Endothelial cell of umbilical vein (primary cell): ENCODE data around the gene SLC2A1. TPM values are rescaled to one million over a fixed set of nuclear protein-coding genes. Genes with fewer than 3 reads are reported as not detected.

Experiments
- BruUV-seq: library from RNA; stranded (reverse); fragments of 400-500 nt; replicated peaks from 2 replicates; lab custom pipeline; 2021; lab: Mats Ljungman, UMichigan
- CTCF ChIA-PET: fragments of 300-600, 350-600 bp; sonication (Branson Sonifier 250); formaldehyde crosslinking; loops from one replicate; lab custom pipeline; 2021; ENCODE audit warnings: antibody characterized with exemption, inconsistent platforms; lab: Charles Lee
- POLR2A ChIA-PET: fragments of 300-600, 350-600 bp; sonication (Branson Sonifier 250); formaldehyde crosslinking; loops from one replicate; lab custom pipeline; 2021; ENCODE audit warnings: antibody characterized with exemption, inconsistent platforms; lab: Charles Lee
- DNase-seq: peaks from one replicate; pipeline ENCODE4 v3.0.0-alpha.2; 2011; ENCODE audit warnings: low read depth, low spot score
- FAIRE-seq: peaks from 2 replicates; lab custom pipeline; 2011; peaks lifted over from hg19 to GRCh38; lab: Jason Lieb, UNC
- H2AFZ ChIP-seq: 2 replicates; pipeline ENCODE4 v1.6.0; 2012; ENCODE audit warnings: low read depth, low read length, control low read depth, inconsistent platforms
- H3K27ac ChIP-seq: 2 replicates; pipeline ENCODE4 v1.5.1; 2011; ENCODE audit warnings: low read depth, mild to moderate bottlenecking, control low read depth, low read length, moderate library complexity; ENCODE audit not compliant: insufficient read depth
- H3K27me3 ChIP-seq, 2 experiments: 2 replicates each; pipeline versions ENCODE4 v1.6.0 to v1.6.1; 2011; ENCODE audit warnings: low read length in 2 of 2, mixed read lengths in 1 of 2; ENCODE audit not compliant: control insufficient read depth in 2 of 2, insufficient read depth in 2 of 2
- H3K36me3 ChIP-seq, 2 experiments: 2 replicates in 1 of 2; 3 replicates in 1 of 2; pipeline ENCODE4 v1.5.1; 2011; ENCODE audit warnings: low read length in 2 of 2, mild to moderate bottlenecking in 1 of 2, moderate library complexity in 1 of 2; ENCODE audit not compliant: control insufficient read depth in 2 of 2, insufficient read depth in 2 of 2; ENCODE audit errors: extremely low read depth in 1 of 2
- H3K4me1 ChIP-seq: 3 replicates; pipeline ENCODE4 v1.5.1; 2011; ENCODE audit warnings: mild to moderate bottlenecking, low read length; ENCODE audit not compliant: control insufficient read depth, insufficient read depth; ENCODE audit errors: extremely low read depth
- H3K4me2 ChIP-seq: 2 replicates; pipeline ENCODE4 v1.6.1; 2011; ENCODE audit warnings: low read length, control low read depth, mixed read lengths; ENCODE audit not compliant: insufficient read depth
- H3K4me3 ChIP-seq, 3 experiments: fragments of 200-600 bp in 1 of 3; sonication (generic), shearing (Covaris generic) in 1 of 3; replicated peaks in 1 of 3; 2 replicates each; pipeline ENCODE4 v1.5.1; 2011 to 2016; ENCODE audit warnings: control low read depth in 3 of 3, low read length in 3 of 3, mild to moderate bottlenecking in 2 of 3, inconsistent platforms in 1 of 3, low read depth in 1 of 3, moderate library complexity in 1 of 3; ENCODE audit not compliant: insufficient read depth in 1 of 3
- H3K79me2 ChIP-seq: 2 replicates; pipeline ENCODE4 v1.6.0; 2012; ENCODE audit warnings: low read length, inconsistent platforms; ENCODE audit not compliant: control insufficient read depth, insufficient read depth
- H3K9ac ChIP-seq: replicated peaks from 2 replicates; pipeline ENCODE3; 2011; ENCODE audit warnings: low read length, control low read depth; ENCODE audit not compliant: insufficient read depth; ENCODE audit errors: extremely low read depth
- H3K9me1 ChIP-seq: replicated peaks from 3 replicates; pipeline ENCODE4 v1.6.0; 2011; ENCODE audit warnings: mild to moderate bottlenecking, low read length; ENCODE audit not compliant: control insufficient read depth, insufficient read depth; ENCODE audit errors: extremely low read depth
- H3K9me3 ChIP-seq: replicated peaks from 2 replicates; pipeline ENCODE4 v1.5.1; 2012; ENCODE audit warnings: low read length, inconsistent platforms; ENCODE audit not compliant: control insufficient read depth, insufficient read depth
- H4K20me1 ChIP-seq: replicated peaks from 2 replicates; pipeline ENCODE3; 2011; ENCODE audit warnings: mild to moderate bottlenecking, low read length; ENCODE audit not compliant: control insufficient read depth, insufficient read depth; ENCODE audit errors: extremely low read depth
- EZH2 ChIP-seq: IDR thresholded peaks from 2 replicates; pipeline ENCODE4 v1.6.1; 2012; ENCODE audit warnings: borderline replicate concordance, low read depth, mild to moderate bottlenecking, moderate library complexity, low read length, inconsistent platforms; ENCODE audit not compliant: severe bottlenecking
- FOS ChIP-seq: IDR thresholded peaks from 2 replicates; pipeline ENCODE4 v1.6.1; 2011; ENCODE audit warnings: mild to moderate bottlenecking, low read length, moderate library complexity, borderline replicate concordance; ENCODE audit not compliant: insufficient read depth
- GATA2 ChIP-seq: IDR thresholded peaks from 2 replicates; pipeline ENCODE4 v1.7.0; 2011; ENCODE audit warnings: low read depth, mild to moderate bottlenecking, moderate library complexity, mixed read lengths, low read length; ENCODE audit not compliant: insufficient read length, insufficient read depth
- JUN ChIP-seq: IDR thresholded peaks from 2 replicates; pipeline ENCODE4 v1.6.1; 2011; ENCODE audit warnings: borderline replicate concordance, low read depth; ENCODE audit not compliant: insufficient read length, insufficient read depth
- MAX ChIP-seq: IDR thresholded peaks from 2 replicates; pipeline ENCODE4 v1.6.1; 2011; ENCODE audit not compliant: insufficient read depth, insufficient read length
- MYC ChIP-seq: IDR thresholded peaks from one replicate; pipeline ENCODE4 v1.6.1; 2011; ENCODE audit warnings: mild to moderate bottlenecking, low read depth, low read length
- POLR2A ChIP-seq: IDR thresholded peaks from 2 replicates; pipeline ENCODE4 v1.6.1; 2012; ENCODE audit warnings: low read depth, mild to moderate bottlenecking, control low read depth, low read length
- POLR2AphosphoS5 ChIP-seq: IDR thresholded peaks from 2 replicates; pipeline ENCODE4 v1.6.1; 2012; ENCODE audit warnings: low read depth, mild to moderate bottlenecking, control low read depth, low read length, moderate library complexity; ENCODE audit not compliant: insufficient read depth
- dilution Hi-C: fragments of 300-500 bp; cut with MboI; formaldehyde crosslinking; loops from one replicate; pipeline ENCODE4 v1.15.0; 2019; ENCODE audit warnings: low sequenced_read_pairs; ENCODE audit not compliant: extremely low pct_ligation_motif_present
- intact Hi-C: fragments of 100-400 bp; cut with micrococcal nuclease; formaldehyde crosslinking; loops from one replicate; pipeline ENCODE4 v1.10.0; 2022
- polyA plus RNA-seq, 4 experiments: library from polyadenylated mRNA; depleted of rRNA in 3 of 4; stranded (reverse) in 3 of 4; unstranded in 1 of 4; fragments of >200 nt; gene quantifications; 2 replicates each; pipeline versions ENCODE4 v1.2.1 to v1.2.3, GENCODE V29; 2011 to 2012; ENCODE audit warnings: missing spikeins in 1 of 4
- total RNA-seq: library from RNA; stranded (reverse); gene quantifications from 2 replicates; pipeline ENCODE4 v1.2.3, GENCODE V29; 2021
- TF ChIP-seq, protein P1 (sequence below), 2 donors: IDR thresholded peaks; 1 replicate in 1 of 2; 2 replicates in 1 of 2; pipeline ENCODE4 v1.5.1; 2011; ENCODE audit warnings: low read length in 2 of 2, mild to moderate bottlenecking in 2 of 2, moderate library complexity in 2 of 2, control low read depth in 1 of 2, inconsistent platforms in 1 of 2, low read depth in 1 of 2; ENCODE audit not compliant: insufficient read depth in 1 of 2; ENCODE audit errors: extremely low read depth in 1 of 2

Gene SLC2A1
- total and polyA plus RNA-seq, 2 donors (not counting 3 experiments of a cell fraction or from before 2014, with no cell fraction given): 42.2 to 46.5 TPM

GRCh38 chr1:42888013-42888633 is 70.5 kb downstream of the SLC2A1 start:
- H3K27me3 ChIP-seq: peaks cover 0 to 2% of the 10 kb centered on the region in 2 experiments
- intact Hi-C loops (no loop called here), dilution Hi-C loops (no loop called here)
- H3K9me1 ChIP-seq: no peaks in the 10 kb centered on the region
- TF ChIP-seq, protein P1, sequence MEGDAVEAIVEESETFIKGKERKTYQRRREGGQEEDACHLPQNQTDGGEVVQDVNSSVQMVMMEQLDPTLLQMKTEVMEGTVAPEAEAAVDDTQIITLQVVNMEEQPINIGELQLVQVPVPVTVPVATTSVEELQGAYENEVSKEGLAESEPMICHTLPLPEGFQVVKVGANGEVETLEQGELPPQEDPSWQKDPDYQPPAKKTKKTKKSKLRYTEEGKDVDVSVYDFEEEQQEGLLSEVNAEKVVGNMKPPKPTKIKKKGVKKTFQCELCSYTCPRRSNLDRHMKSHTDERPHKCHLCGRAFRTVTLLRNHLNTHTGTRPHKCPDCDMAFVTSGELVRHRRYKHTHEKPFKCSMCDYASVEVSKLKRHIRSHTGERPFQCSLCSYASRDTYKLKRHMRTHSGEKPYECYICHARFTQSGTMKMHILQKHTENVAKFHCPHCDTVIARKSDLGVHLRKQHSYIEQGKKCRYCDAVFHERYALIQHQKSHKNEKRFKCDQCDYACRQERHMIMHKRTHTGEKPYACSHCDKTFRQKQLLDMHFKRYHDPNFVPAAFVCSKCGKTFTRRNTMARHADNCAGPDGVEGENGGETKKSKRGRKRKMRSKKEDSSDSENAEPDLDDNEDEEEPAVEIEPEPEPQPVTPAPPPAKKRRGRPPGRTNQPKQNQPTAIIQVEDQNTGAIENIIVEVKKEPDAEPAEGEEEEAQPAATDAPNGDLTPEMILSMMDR (IDR thresholded peaks at IDR 0.05; ENCODE audit: extremely low read depth in 1 of 2, insufficient read depth in 1 of 2, low read depth in 1 of 2, low read length in 2 of 2): no peak
- TF ChIP-seq POLR2AphosphoS5 (no peak), FOS (no peak), JUN (no peak), POLR2A (no peak), MAX (no peak), EZH2 (no peak), MYC (no peak), GATA2 (no peak)
- no peak overlapping the region for H3K9ac ChIP-seq
- no peak overlapping the region for H2AFZ ChIP-seq
- DNase-seq (no peak), FAIRE-seq (no peak)
- CTCF ChIA-PET: interaction anchor here (0.7 to 2.3 kb wide), 2 partner anchors 24 to 186 kb away, joined by 3 to 5 read pairs; no protein-coding TSS in a partner anchor
- H3K79me2 ChIP-seq: no peaks in the 10 kb centered on the region
- H3K4me1 ChIP-seq: no peaks in the 10 kb centered on the region
- no peak overlapping the region for H3K4me3 ChIP-seq
- POLR2A ChIA-PET: no interaction called here
- no peaks in the 10 kb centered on the region for H3K9me3 ChIP-seq
- BruUV-seq: no TSS peak
- no peak overlapping the region for H3K4me2 ChIP-seq
- no peak overlapping the region for H3K27ac ChIP-seq
- no peaks in the 10 kb centered on the region for H3K36me3 ChIP-seq
- no peaks in the 10 kb centered on the region for H4K20me1 ChIP-seq
